IPS-18c (cell line): Measurements from ENCODE around the gene ZNF18.
"Not testable (repeated sequence)": the region's sequence is repeated elsewhere in the genome, so short reads cannot be mapped to it uniquely, and the experiment has no call there.

Source experiments
- H3K4me3 ChIP-seq: 2 replicates; pipeline ENCODE4 v1.7.0; 2013; ENCODE audit warnings: low read depth, mild to moderate bottlenecking, low read length, moderate library complexity; ENCODE audit not compliant: insufficient read depth
- H3K9me3 ChIP-seq: one replicate; pipeline ENCODE4 v1.6.1; 2013; ENCODE audit warnings: mild to moderate bottlenecking, low read length, moderate library complexity; ENCODE audit not compliant: control insufficient read depth, insufficient read depth

ZNF18 gene

GRCh38 chr17:11996722-11997146 lies 541 bp downstream of the ZNF18 start:
- Histone ChIP-seq H3K9me3 (no peaks in the 10 kb centered on the region), H3K4me3 (peak overlapping the region; percentile 88)

GRCh38 chr17:11991461-11991860 lies 5.8 kb downstream of the ZNF18 start:
- no peaks in the 10 kb centered on the region for H3K9me3 ChIP-seq
- H3K4me3 ChIP-seq = no peak overlapping the region

GRCh38 chr17:11990363-11990983 lies 6.8 kb downstream of the ZNF18 start:
- H3K4me3 ChIP-seq = no peak overlapping the region
- H3K9me3 ChIP-seq = no peaks in the 10 kb centered on the region

GRCh38 chr17:11986942-11987329 lies 10.3 kb downstream of the ZNF18 start:
- no peak overlapping the region for H3K4me3 ChIP-seq
- no peaks in the 10 kb centered on the region for H3K9me3 ChIP-seq

GRCh38 chr17:11986179-11986941 lies 10.9 kb downstream of the ZNF18 start:
- no peaks in the 10 kb centered on the region for H3K9me3 ChIP-seq

GRCh38 chr17:11981862-11982261 lies 15.4 kb downstream of the ZNF18 start:
- no peak overlapping the region for H3K4me3 ChIP-seq
- no peaks in the 10 kb centered on the region for H3K9me3 ChIP-seq

More at GRCh38 chr17:11986179-11986941, 10.9 kb downstream of the ZNF18 start:
- no peak overlapping the region for H3K4me3 ChIP-seq

- no peaks in the 10 kb centered on the region for H3K9me3 ChIP-seq
- no peak overlapping the region for H3K4me3 ChIP-seq
Measured at GRCh38 chr17:11980813-11981212, 16.5 kb downstream of the ZNF18 start.

GRCh38 chr17:11979795-11980194 lies 17.5 kb downstream of the ZNF18 start:
- no peak overlapping the region for H3K4me3 ChIP-seq
- H3K9me3 ChIP-seq = no peaks in the 10 kb centered on the region

GRCh38 chr17:11972741-11973140 lies 24.5 kb downstream of the ZNF18 start:
- H3K9me3 ChIP-seq, H3K4me3 ChIP-seq: not testable (repeated sequence)

- H3K9me3 ChIP-seq = peaks cover 6% of the 10 kb centered on the region
- H3K4me3 ChIP-seq = no peak overlapping the region
Measured at GRCh38 chr17:11969565-11969964, 27.7 kb downstream of the ZNF18 start.

GRCh38 chr17:11954936-11955335 lies 42.3 kb downstream of the ZNF18 start:
- H3K4me3 ChIP-seq = no peak overlapping the region

GRCh38 chr17:11953924-11954323 lies 43.4 kb downstream of the ZNF18 start:
- Histone ChIP-seq H3K9me3 (peaks cover 8% of the 10 kb centered on the region), H3K4me3 (no peak overlapping the region)

More at GRCh38 chr17:11954936-11955335, 42.3 kb downstream of the ZNF18 start:
- H3K9me3 ChIP-seq = peaks cover 8% of the 10 kb centered on the region

- Histone ChIP-seq H3K4me3 (no peak overlapping the region), H3K9me3 (peaks cover 8% of the 10 kb centered on the region)
Measured at GRCh38 chr17:11952610-11953009, 44.7 kb downstream of the ZNF18 start.

- Histone ChIP-seq H3K9me3 (peaks cover 8% of the 10 kb centered on the region), H3K4me3 (no peak overlapping the region)
Measured at GRCh38 chr17:11950771-11951519, 46.3 kb downstream of the ZNF18 start.

- H3K4me3 ChIP-seq, H3K9me3 ChIP-seq: not testable (repeated sequence)
Measured at GRCh38 chr17:11949571-11949970, 47.7 kb downstream of the ZNF18 start.

GRCh38 chr17:11948789-11949188 lies 48.5 kb downstream of the ZNF18 start:
- peaks cover 5% of the 10 kb centered on the region for H3K9me3 ChIP-seq
- H3K4me3 ChIP-seq = no peak overlapping the region

GRCh38 chr17:11944587-11944986 lies 52.7 kb downstream of the ZNF18 start:
- Histone ChIP-seq H3K4me3 (no peak overlapping the region), H3K9me3 (no peaks in the 10 kb centered on the region)
